Mesothelial cell of epicardium (in vitro differentiated cells): ENCODE measurements around the gene PDE2A. TPM values are rescaled to one million over a fixed set of nuclear protein-coding genes. Genes with fewer than 3 reads are reported as not detected.

Source experiments
- DNase-seq, 2 experiments: peaks; one replicate each; pipeline ENCODE4 v3.0.0; 2021; ENCODE audit warnings: low spot score in 2 of 2; ENCODE audit not compliant: unreplicated experiment in 2 of 2
- H3K27ac Mint-ChIP-seq: 2 replicates; pipeline ENCODE4 v1.8.0; 2021; ENCODE audit warnings: mixed read lengths
- H3K27me3 Mint-ChIP-seq: 2 replicates; pipeline ENCODE4 v1.8.0; 2021; ENCODE audit warnings: low read depth, mixed read lengths
- H3K36me3 Mint-ChIP-seq: 2 replicates; pipeline ENCODE4 v1.8.0; 2021; ENCODE audit warnings: mixed read lengths
- H3K4me1 Mint-ChIP-seq: 2 replicates; pipeline ENCODE4 v1.8.0; 2021; ENCODE audit warnings: mixed read lengths
- H3K4me3 Mint-ChIP-seq: 2 replicates; pipeline ENCODE4 v1.8.0; 2021; ENCODE audit warnings: mild to moderate bottlenecking, moderate library complexity, mixed read lengths
- H3K9me3 Mint-ChIP-seq: 2 replicates; pipeline ENCODE4 v1.8.0; 2021; ENCODE audit warnings: mixed read lengths
- CTCF ChIP-seq: fragments of 200-600 bp; sonication (generic); IDR thresholded peaks from one replicate; pipeline ENCODE4 v1.5.0; 2021; ENCODE audit warnings: antibody characterized with exemption; ENCODE audit not compliant: unreplicated experiment
- total RNA-seq: library from RNA; stranded (reverse); gene quantifications from 3 replicates; pipeline ENCODE4 v1.2.1, GENCODE V29; 2021

The PDE2A gene
- total RNA-seq, 1 donor from 2014 or later = 1.1 TPM

GRCh38 chr11:72577271-72577721 is 96.9 kb downstream of the PDE2A start:
- Mint-ChIP-seq H3K27me3 (peaks cover 22% of the 10 kb centered on the region), H3K27ac (no peak overlapping the region), H3K9me3 (no peaks in the 10 kb centered on the region), H3K4me3 (no peak overlapping the region), H3K36me3 (no peaks in the 10 kb centered on the region), H3K4me1 (peaks cover 14% of the 10 kb centered on the region)
- no peak for DNase-seq
- no peak for TF ChIP-seq CTCF

- Mint-ChIP-seq H3K27ac (no peak overlapping the region), H3K9me3 (no peaks in the 10 kb centered on the region), H3K4me1 (peaks cover 17% of the 10 kb centered on the region), H3K36me3 (no peaks in the 10 kb centered on the region), H3K27me3 (peaks cover 16% of the 10 kb centered on the region), H3K4me3 (no peak overlapping the region)
- TF ChIP-seq CTCF = no peak
- DNase-seq = no peak
Observed at GRCh38 chr11:72576661-72577060, 97.6 kb downstream of the PDE2A start.

- Mint-ChIP-seq H3K9me3 (no peaks in the 10 kb centered on the region), H3K27me3 (peaks cover 13% of the 10 kb centered on the region), H3K36me3 (no peaks in the 10 kb centered on the region), H3K4me3 (no peak overlapping the region), H3K4me1 (peaks cover 20% of the 10 kb centered on the region), H3K27ac (no peak overlapping the region)
- no peak for TF ChIP-seq CTCF
- no peak for DNase-seq
Observed at GRCh38 chr11:72576243-72576595, 98.0 kb downstream of the PDE2A start.

- no peak overlapping the region for H3K27ac Mint-ChIP-seq
Observed at GRCh38 chr11:72575533-72576242, 98.5 kb downstream of the PDE2A start.

GRCh38 chr11:72574548-72575460 is 99.4 kb downstream of the PDE2A start:
- H3K27me3 Mint-ChIP-seq = peaks cover under 1% of the 10 kb centered on the region
- peaks cover 34% of the 10 kb centered on the region for H3K4me1 Mint-ChIP-seq
- no peaks in the 10 kb centered on the region for H3K36me3 Mint-ChIP-seq
- no peak overlapping the region for H3K4me3 Mint-ChIP-seq
- no peak for TF ChIP-seq CTCF
- no peak for DNase-seq
- H3K9me3 Mint-ChIP-seq = no peaks in the 10 kb centered on the region
- no peak overlapping the region for H3K27ac Mint-ChIP-seq

More at GRCh38 chr11:72575533-72576242, 98.5 kb downstream of the PDE2A start:
- Mint-ChIP-seq H3K4me1 (peaks cover 26% of the 10 kb centered on the region), H3K4me3 (no peak overlapping the region), H3K27me3 (peaks cover 8% of the 10 kb centered on the region), H3K36me3 (no peaks in the 10 kb centered on the region), H3K9me3 (no peaks in the 10 kb centered on the region)
- TF ChIP-seq CTCF = no peak
- no peak for DNase-seq
